PC-9 (cell line): ENCODE measurements around the gene MRPL4. TPM values are rescaled to one million over a fixed set of nuclear protein-coding genes. Genes with fewer than 3 reads are reported as not detected.

Experiments
- BruUV-seq: library from RNA; stranded (reverse); fragments of 400-500 nt; replicated peaks from 2 replicates; lab custom pipeline; 2021; lab: Mats Ljungman, UMichigan
- CTCF ChIA-PET: fragments of 300-600 bp; sonication (Branson Sonifier 250); formaldehyde crosslinking; loops from one replicate; lab custom pipeline; 2022; ENCODE audit warnings: antibody characterized with exemption; lab: Charles Lee
- POLR2A ChIA-PET: fragments of 300-600 bp; sonication (Branson Sonifier 250); formaldehyde crosslinking; loops from one replicate; lab custom pipeline; 2022; ENCODE audit warnings: antibody characterized with exemption; ENCODE audit not compliant: unreplicated experiment; lab: Charles Lee
- DNase-seq, 2 experiments: peaks; one replicate each; pipeline versions ENCODE4 v3.0.0 to v3.0.0-alpha.2; 2015 to 2022; ENCODE audit warnings: mixed read lengths in 1 of 2
- H2AFZ ChIP-seq: fragments of 200-600 bp; sonication (generic); 2 replicates; pipeline ENCODE4 v1.8.1; 2017; ENCODE audit warnings: antibody characterized with exemption
- H3F3A ChIP-seq: fragments of 200-600 bp; sonication (generic); 2 replicates; pipeline ENCODE4 v1.8.1; 2017; ENCODE audit warnings: antibody characterized with exemption, mild to moderate bottlenecking, low read depth; ENCODE audit not compliant: insufficient read depth
- H3K27ac ChIP-seq: fragments of 200-600 bp; sonication (generic); 2 replicates; pipeline ENCODE4 v1.6.1; 2016; ENCODE audit warnings: mixed run types
- H3K27me3 ChIP-seq: fragments of 200-600 bp; sonication (generic); 2 replicates; pipeline ENCODE4 v1.6.1; 2016; ENCODE audit warnings: low read depth, mixed run types; ENCODE audit not compliant: insufficient read depth
- H3K36me3 ChIP-seq: fragments of 200-600 bp; sonication (generic); 2 replicates; pipeline ENCODE4 v1.6.1; 2016; ENCODE audit warnings: low read depth, mixed run types
- H3K4me1 ChIP-seq: fragments of 200-600 bp; sonication (generic); replicated peaks from 2 replicates; pipeline ENCODE4 v1.6.1; 2016; ENCODE audit warnings: mixed run types; ENCODE audit not compliant: insufficient read depth
- H3K4me2 ChIP-seq: fragments of 200-600 bp; sonication (generic); 2 replicates; pipeline ENCODE4 v1.6.1; 2017; ENCODE audit warnings: mixed run types
- H3K4me3 ChIP-seq: fragments of 200-600 bp; sonication (generic); 2 replicates; pipeline ENCODE4 v1.6.1; 2016; ENCODE audit warnings: mixed run types
- H3K79me2 ChIP-seq: fragments of 200-600 bp; sonication (generic); 2 replicates; pipeline ENCODE4 v1.6.1; 2017; ENCODE audit warnings: low read depth, mixed run types
- H3K9me2 ChIP-seq: fragments of 200-600 bp; sonication (generic); 2 replicates; pipeline ENCODE4 v1.8.1; 2017; ENCODE audit warnings: mild to moderate bottlenecking; ENCODE audit not compliant: insufficient read depth
- H3K9me3 ChIP-seq: fragments of 200-600 bp; sonication (generic); 2 replicates; pipeline ENCODE4 v1.8.1; 2016; ENCODE audit warnings: low read depth; ENCODE audit not compliant: insufficient read depth
- H4K20me1 ChIP-seq: fragments of 200-600 bp; sonication (generic); 2 replicates; pipeline ENCODE4 v1.8.1; 2017; ENCODE audit not compliant: insufficient read depth
- EZH2 ChIP-seq: fragments of 200-600 bp; sonication (generic); IDR thresholded peaks from 2 replicates; pipeline ENCODE4 v1.8.0; 2017; ENCODE audit warnings: antibody characterized with exemption, low read depth
- intact Hi-C: fragments of 100-400 bp; cut with micrococcal nuclease; formaldehyde crosslinking; loops from one replicate; pipeline ENCODE4 v1.10.0; 2022; ENCODE audit not compliant: unreplicated experiment
- total RNA-seq: library from RNA; stranded (reverse); gene quantifications from 2 replicates; pipeline ENCODE4 v1.2.3, GENCODE V29; 2021
- TF ChIP-seq, protein P1 (sequence below): fragments of 200-600 bp; sonication (generic); conservative IDR thresholded peaks from 2 replicates; pipeline ENCODE4 v1.6.1; 2017; ENCODE audit warnings: mixed run types, antibody characterized with exemption, mild to moderate bottlenecking, moderate library complexity

The MRPL4 gene
- total RNA-seq, 1 experiment from 2014 or later, result 98.2 TPM

DNA sequence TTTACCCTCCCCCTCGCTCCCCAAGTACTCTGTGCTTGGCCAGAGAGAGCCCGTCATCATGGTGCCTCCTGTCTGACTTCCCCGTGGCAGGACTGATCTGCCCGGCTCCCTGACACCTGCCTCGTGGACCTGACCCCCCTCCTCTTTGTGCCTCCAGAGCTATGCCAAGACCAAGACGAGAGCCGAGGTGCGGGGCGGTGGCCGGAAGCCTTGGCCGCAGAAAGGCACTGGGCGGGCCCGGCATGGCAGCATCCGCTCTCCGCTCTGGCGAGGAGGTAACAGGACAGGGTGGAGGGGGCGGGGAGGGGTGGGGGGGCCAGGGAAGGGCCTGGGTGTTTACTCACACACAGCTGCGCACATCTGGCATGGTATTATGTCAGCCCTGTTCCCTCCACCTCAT, 4.5 kb downstream of the MRPL4 start:
- no peak overlapping the region for H2AFZ ChIP-seq
- DNase-seq, result no peak
- no peaks in the 10 kb centered on the region for H3K9me2 ChIP-seq
- no peak overlapping the region for H3K4me3 ChIP-seq
- no TSS peak for BruUV-seq
- CTCF ChIA-PET, result interaction anchor here (0.6 kb wide), 3 partner anchors 14 to 111 kb away, joined by 3 to 4 read pairs (median 3); no protein-coding TSS in a partner anchor
- H3K4me1 ChIP-seq, result peaks cover 22% of the 10 kb centered on the region
- H3K27ac ChIP-seq, result no peak overlapping the region
- TF ChIP-seq EZH2, result no peak
- TF ChIP-seq, protein P1, sequence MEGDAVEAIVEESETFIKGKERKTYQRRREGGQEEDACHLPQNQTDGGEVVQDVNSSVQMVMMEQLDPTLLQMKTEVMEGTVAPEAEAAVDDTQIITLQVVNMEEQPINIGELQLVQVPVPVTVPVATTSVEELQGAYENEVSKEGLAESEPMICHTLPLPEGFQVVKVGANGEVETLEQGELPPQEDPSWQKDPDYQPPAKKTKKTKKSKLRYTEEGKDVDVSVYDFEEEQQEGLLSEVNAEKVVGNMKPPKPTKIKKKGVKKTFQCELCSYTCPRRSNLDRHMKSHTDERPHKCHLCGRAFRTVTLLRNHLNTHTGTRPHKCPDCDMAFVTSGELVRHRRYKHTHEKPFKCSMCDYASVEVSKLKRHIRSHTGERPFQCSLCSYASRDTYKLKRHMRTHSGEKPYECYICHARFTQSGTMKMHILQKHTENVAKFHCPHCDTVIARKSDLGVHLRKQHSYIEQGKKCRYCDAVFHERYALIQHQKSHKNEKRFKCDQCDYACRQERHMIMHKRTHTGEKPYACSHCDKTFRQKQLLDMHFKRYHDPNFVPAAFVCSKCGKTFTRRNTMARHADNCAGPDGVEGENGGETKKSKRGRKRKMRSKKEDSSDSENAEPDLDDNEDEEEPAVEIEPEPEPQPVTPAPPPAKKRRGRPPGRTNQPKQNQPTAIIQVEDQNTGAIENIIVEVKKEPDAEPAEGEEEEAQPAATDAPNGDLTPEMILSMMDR, result no peak
- H3K36me3 ChIP-seq, result peaks cover 13% of the 10 kb centered on the region; the same call in 1 of the 2 replicates
- H3K79me2 ChIP-seq, result peaks cover 24% of the 10 kb centered on the region
- no peaks in the 10 kb centered on the region for H3K9me3 ChIP-seq
- intact Hi-C loops, result loop anchor here (5.0 kb wide), 1 partner anchor 221 kb away; no protein-coding TSS in a partner anchor
- H3F3A ChIP-seq, result peaks cover 55% of the 10 kb centered on the region
- no peak overlapping the region for H3K4me2 ChIP-seq
- H4K20me1 ChIP-seq, result peaks cover 7% of the 10 kb centered on the region; the same call in 1 of the 2 replicates
- no peaks in the 10 kb centered on the region for H3K27me3 ChIP-seq
- POLR2A ChIA-PET, result interaction anchor here (0.6 kb wide), 1 partner anchor 14 kb away, joined by 4 read pairs; no protein-coding TSS in a partner anchor

DNA sequence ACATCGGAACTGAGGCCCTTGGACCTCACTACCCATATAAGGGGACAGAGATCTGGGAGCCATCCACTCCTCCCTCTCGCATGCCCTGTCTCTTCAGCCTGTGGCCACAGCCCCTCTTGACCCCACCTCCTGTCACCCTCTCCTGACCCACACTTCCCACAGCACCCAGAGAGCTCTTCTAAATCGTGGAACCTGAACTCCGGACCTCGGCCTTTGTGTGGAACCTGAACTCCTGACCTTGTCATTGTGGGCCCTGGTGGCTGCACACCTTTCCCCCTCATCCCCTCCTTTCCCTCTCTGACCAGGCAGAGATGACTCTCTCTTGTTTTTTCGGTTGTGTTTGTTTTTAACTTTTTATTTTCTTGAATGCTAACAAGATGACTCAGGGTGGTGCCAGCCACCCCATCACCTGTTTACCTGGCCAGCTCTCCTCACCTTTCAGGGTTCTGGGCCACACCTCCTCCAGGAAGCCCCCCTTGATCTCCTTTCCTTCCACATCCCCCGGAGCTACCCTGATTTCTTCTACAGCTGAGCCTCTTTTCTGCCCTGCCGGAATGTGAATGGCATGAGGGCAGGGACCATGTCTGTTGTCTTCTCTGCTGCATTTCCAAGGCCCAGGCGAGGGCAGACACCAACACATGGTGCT, 5.1 kb downstream of the MRPL4 start:
- Histone ChIP-seq H3K27me3 (no peaks in the 10 kb centered on the region), H3K4me3 (no peak overlapping the region), H3K4me1 (peaks cover 22% of the 10 kb centered on the region), H3K9me2 (no peaks in the 10 kb centered on the region), H2AFZ (no peak overlapping the region), H3K79me2 (peaks cover 23% of the 10 kb centered on the region), H3K9me3 (no peaks in the 10 kb centered on the region), H3K27ac (no peak overlapping the region), H3F3A (peaks cover 55% of the 10 kb centered on the region), H3K4me2 (no peak overlapping the region), H4K20me1 (peaks cover 7% of the 10 kb centered on the region; the same call in 1 of the 2 replicates), H3K36me3 (peaks cover 13% of the 10 kb centered on the region; the same call in 1 of the 2 replicates)
- BruUV-seq, result no TSS peak
- ChIA-PET POLR2A (interaction anchor here (0.6 kb wide), 1 partner anchor 13 kb away, joined by 4 read pairs; no protein-coding TSS in a partner anchor), CTCF (interaction anchor here (0.6 kb wide), 1 partner anchor 58 kb away, joined by 3 read pairs; no protein-coding TSS in a partner anchor)
- no peak for DNase-seq
- intact Hi-C loops, result loop anchor here (5.0 kb wide), 1 partner anchor 220 kb away; no protein-coding TSS in a partner anchor
- no peak for TF ChIP-seq EZH2
- TF ChIP-seq, protein P1, result no peak

DNA sequence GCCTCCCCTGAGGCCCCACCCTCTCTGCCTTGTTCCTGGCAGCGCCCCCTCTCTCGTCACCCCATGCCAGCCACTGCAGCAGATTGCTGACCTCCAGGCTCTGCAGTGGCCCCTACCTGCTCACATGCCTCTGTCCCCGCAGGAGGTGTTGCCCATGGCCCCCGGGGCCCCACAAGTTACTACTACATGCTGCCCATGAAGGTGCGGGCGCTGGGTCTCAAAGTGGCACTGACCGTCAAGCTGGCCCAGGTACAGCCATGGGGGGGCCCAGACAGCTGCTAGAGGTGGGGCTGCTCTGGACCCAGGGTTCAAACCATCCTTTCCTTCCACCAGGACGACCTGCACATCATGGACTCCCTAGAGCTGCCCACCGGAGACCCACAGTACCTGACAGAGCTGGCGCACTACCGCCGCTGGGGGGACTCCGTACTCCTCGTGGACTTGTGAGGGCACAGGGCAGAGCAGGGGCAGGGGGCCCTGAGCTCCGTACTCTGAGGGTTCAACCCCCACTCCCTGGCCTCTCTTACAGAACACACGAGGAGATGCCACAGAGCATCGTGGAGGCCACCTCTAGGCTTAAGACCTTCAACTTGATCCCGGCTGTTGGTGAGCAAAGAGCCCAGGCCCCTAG, 6.2 kb downstream of the MRPL4 start:
- peaks cover 55% of the 10 kb centered on the region for H3F3A ChIP-seq
- intact Hi-C loops, result loop anchor here (5.0 kb wide), 1 partner anchor 219 kb away; no protein-coding TSS in a partner anchor

More for the DNA sequence above, 6.2 kb downstream of the MRPL4 start:
- ChIA-PET CTCF (interaction anchor here (0.6 to 3.2 kb wide), 12 partner anchors 13 to 536 kb away, joined by 3 to 30 read pairs (median 6); partner anchors contain the start of gene ICAM1), POLR2A (interaction anchor here (0.5 to 0.6 kb wide), 2 partner anchors 221 to 431 kb away, joined by 3 to 22 read pairs; no protein-coding TSS in a partner anchor)
- Histone ChIP-seq H3K4me1 (peaks cover 18% of the 10 kb centered on the region), H3K27ac (no peak overlapping the region), H3K36me3 (peaks cover 13% of the 10 kb centered on the region; the same call in 1 of the 2 replicates), H3K79me2 (peaks cover 12% of the 10 kb centered on the region), H3K9me2 (no peaks in the 10 kb centered on the region), H4K20me1 (peaks cover 7% of the 10 kb centered on the region; the same call in 1 of the 2 replicates), H3K27me3 (no peaks in the 10 kb centered on the region), H3K4me2 (no peak overlapping the region), H3K4me3 (no peak overlapping the region), H2AFZ (no peak overlapping the region), H3K9me3 (no peaks in the 10 kb centered on the region)
- DNase-seq, result no peak
- TF ChIP-seq, protein P1, result no peak
- no peak for TF ChIP-seq EZH2
- BruUV-seq, result no TSS peak
